Measurements from ENCODE around the gene FAM167B.
"Not testable (repeated sequence)": the region's sequence is repeated elsewhere in the genome, so short reads cannot be mapped to it uniquely, and the experiment has no call there.

FAM167B gene

GRCh38 chr1:32224285-32224684 is 22.7 kb upstream of the FAM167B start:
- no peak for DNase-seq

GRCh38 chr1:32228771-32229170 is 18.3 kb upstream of the FAM167B start:
- no peak for DNase-seq

- no peak for DNase-seq
Measured at GRCh38 chr1:32231843-32232432, 15.1 kb upstream of the FAM167B start.

- DNase-seq = no peak
Measured at GRCh38 chr1:32232558-32233304, 14.3 kb upstream of the FAM167B start.

GRCh38 chr1:32234792-32235191 is 12.2 kb upstream of the FAM167B start:
- DNase-seq = no peak

GRCh38 chr1:32239337-32239736 is 7.7 kb upstream of the FAM167B start:
- no peak for DNase-seq

- DNase-seq = no peak
Measured at GRCh38 chr1:32239790-32240139, 7.3 kb upstream of the FAM167B start.

- DNase-seq = peak; percentile 42 to 51
Measured at GRCh38 chr1:32240140-32240951, 6.7 kb upstream of the FAM167B start.

- peak in 1 of 2 donors; percentile 5 for DNase-seq
Measured at GRCh38 chr1:32241001-32241763, 5.8 kb upstream of the FAM167B start.

- peak; percentile 46 to 51 for DNase-seq
Measured at GRCh38 chr1:32242341-32242851, 4.6 kb upstream of the FAM167B start.

- no peak for DNase-seq
Measured at GRCh38 chr1:32247452-32247851, 430 bp downstream of the FAM167B start.

- DNase-seq = peak; percentile 54 to 83
Measured at GRCh38 chr1:32247983-32248889, 1.2 kb downstream of the FAM167B start.

GRCh38 chr1:32249831-32250525 is 3.0 kb downstream of the FAM167B start:
- no peak for DNase-seq

- DNase-seq = no peak
Measured at GRCh38 chr1:32250893-32251716, 4.1 kb downstream of the FAM167B start, which contains the start of gene LCK. LCK (plus strand) TSS chr1:32251265; CDS start chr1:32274330, 23,065 bp downstream.

GRCh38 chr1:32255072-32256071 is 8.3 kb downstream of the FAM167B start:
- no peak for DNase-seq

GRCh38 chr1:32256473-32257226 is 9.6 kb downstream of the FAM167B start:
- DNase-seq = no peak

GRCh38 chr1:32257227-32257508 is 10.1 kb downstream of the FAM167B start:
- no peak for DNase-seq

GRCh38 chr1:32263236-32263593 is 16.2 kb downstream of the FAM167B start:
- not testable (repeated sequence) for DNase-seq
